GM19238 (cell line): ENCODE data around the gene ANG.
"Not testable (repeated sequence)": the region's sequence is repeated elsewhere in the genome, so short reads cannot be mapped to it uniquely, and the experiment has no call there.

Experiments used
- DNase-seq: peaks from one replicate; pipeline ENCODE4 v3.0.0; 2011; ENCODE audit warnings: low spot score; ENCODE audit not compliant: insufficient read length

The ANG gene

DNA sequence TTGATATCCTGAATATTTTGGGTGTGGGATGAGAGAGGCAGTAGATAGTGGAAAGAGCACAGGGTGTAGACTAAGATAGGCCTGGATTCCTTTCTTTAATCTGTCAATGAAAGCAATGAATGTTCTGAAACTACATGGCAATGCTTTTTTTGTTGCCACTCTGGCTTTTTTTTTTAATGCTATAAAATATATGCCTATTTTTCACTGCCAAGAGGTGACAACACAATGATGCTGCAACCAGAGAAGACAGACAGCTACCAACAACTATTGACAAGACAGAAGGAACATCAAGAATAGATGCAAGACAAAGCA, 9.4 kb downstream of the ANG start:
- DNase-seq: no peak

DNA sequence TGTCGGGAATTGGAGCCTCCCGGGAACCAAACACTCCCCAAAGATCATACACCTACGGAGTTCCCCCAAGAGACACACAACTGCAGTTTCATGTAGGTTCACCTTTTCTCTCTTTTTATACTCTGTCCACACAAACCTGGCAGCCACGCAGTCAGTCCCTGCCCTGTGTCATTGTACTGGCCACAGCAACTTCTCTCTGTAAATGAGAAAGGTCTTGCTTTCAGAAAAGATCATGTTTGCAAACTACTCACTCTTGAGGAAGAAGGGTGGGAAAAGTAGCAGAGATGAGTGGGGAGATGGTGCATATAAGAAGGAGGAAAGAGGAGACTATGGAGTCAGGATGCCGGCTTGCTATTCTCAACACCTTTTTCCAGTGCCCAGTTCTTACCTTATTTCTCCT, 10.4 kb downstream of the ANG start:
- DNase-seq: no peak

DNA sequence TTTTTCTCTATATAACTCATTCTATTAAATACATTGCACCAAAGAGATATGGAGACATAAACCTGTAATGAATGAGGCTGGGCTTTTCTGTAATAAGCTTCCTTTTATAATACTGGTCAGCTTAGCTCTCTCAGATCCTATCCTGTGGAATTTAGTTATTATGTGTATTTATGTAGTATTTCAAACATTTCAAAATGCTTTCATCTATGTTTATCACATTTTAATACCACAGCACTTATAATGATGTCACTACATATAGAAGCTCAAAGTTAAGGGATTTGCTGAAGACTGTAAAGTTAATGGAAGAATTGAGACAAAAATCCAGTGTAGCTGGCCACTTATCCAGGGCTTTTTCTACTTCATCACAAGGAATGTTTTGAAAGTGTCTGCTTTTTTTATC, 11.4 kb downstream of the ANG start:
- DNase-seq: no peak

DNA sequence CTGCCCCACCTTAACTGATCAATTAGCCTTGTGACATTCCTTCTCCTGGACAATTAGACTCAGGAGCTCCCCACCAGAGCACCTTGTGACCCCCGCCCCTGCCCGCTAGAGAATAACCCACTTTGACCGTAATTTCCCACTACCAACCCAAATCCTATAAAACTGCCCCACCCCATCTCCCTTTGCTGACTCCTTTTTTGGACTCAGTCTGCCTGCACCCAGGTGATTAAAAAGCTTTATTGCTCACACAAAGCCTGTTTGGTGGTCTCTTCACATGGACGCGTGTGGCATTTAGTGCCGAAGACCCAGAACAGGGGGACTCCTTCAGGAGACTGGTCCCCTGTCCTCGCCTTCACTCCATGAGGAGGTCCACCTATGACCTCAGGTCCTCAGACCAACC, 12.4 kb downstream of the ANG start:
- DNase-seq: not testable (repeated sequence)

DNA sequence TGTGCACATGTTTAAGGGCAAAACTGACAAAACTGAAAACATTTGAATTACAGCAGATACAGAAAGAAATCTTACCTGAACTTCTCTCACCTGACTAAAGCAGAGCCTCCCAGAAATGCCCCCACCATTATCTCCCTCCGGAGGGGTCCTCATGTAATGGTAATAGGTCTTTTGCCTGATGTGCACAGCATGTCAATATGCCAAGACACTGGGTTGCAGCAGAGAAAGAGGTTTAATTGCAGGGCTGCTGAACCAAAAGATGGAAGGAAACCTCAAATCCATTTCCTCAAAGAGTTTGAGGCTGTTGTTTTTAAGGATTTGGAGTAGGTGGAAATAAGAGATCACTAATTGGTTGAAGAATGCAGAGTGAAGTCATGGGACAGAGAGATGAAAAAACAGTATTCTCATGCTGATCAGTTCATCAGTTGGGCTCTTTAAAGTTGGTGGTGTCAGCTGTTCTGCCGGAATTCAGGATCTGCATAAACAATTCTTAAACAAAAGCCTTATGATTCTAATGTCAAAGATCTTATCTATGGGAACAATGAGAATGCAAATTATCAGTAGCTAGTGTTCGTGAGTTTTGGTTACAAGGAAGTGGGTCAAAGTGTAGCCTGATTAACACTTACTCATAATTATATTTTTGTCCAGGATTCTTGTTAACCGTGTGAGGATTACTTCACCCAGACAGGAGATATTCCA, 18.2 kb downstream of the ANG start:
- DNase-seq: no peak

DNA sequence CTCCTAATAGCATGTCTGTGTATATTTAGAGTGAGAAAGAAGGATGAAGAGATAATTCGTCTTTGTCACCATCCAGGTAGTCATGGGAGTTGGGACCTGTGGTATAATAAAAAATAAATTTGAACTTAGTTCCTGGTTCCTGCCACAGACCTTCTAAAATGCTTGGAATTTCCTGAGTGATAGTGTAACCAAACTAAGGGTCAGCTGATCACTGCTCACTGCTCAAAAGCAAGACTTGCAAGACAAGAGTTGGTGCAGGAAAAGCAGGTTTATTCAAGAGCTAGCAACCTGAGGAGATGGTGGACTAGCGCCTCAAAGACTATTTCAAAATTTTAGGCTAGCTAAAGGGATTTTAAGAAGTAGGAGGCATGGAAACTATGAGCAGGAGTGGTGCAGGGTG, 19.1 kb downstream of the ANG start:
- DNase-seq: no peak

DNA sequence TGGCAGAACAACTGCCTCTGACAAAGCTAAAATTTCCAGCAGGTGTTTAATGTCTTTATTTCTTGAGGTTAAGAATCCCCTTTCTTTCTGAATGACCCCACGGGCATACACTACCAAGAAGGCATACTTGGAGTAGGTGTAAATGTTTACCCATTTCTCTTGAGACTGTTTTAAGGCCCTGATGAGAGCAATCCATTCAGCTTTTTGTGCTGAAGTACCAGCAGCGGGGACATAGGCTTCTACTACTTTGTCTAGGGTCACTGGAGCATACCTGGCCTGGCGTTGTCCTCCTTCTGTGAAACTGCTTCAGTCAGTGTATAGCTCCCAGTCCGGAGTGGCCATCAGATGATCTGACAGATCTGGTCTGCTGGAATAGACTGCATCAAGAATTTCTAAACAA, 22.7 kb downstream of the ANG start:
- DNase-seq: no peak

DNA sequence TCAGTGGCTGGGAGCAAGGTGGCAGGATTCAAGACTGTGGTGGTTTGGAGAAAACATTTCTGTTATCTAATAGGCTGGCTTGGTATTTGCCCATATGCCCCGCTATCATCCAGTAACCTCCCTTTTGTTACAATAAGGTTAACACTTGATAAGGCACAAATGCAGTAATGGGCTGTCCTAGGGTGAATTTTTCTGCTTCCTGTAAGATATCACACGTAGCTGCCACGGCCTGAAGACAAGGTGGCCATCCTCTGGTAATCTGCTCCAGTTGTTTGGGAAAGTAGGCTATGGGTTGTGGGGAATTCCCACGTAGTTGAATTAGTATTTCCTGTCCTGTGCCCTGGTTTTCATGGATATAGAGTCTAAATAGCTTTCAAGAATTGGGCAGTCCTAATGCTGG, 23.1 kb downstream of the ANG start:
- no peak for DNase-seq

DNA sequence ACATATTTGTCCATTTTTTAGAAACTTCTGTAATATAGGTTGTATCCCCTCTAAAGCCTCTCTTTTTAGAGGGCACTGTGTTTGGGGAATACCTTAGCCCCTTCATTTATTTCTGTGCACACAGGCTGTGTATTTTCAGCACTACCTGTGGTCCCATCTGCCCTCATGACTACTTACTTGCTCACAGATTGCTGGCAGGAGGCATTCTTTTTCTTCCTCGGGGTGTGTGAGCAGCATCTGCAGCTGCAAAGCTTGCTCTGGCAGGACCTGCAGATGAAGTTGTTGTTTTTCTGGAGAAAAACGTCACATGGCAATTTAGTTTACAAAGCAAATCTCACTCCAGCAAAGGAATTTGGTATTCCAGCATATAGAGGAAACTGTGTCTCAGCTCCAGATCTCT, 24.3 kb downstream of the ANG start:
- no peak for DNase-seq

DNA sequence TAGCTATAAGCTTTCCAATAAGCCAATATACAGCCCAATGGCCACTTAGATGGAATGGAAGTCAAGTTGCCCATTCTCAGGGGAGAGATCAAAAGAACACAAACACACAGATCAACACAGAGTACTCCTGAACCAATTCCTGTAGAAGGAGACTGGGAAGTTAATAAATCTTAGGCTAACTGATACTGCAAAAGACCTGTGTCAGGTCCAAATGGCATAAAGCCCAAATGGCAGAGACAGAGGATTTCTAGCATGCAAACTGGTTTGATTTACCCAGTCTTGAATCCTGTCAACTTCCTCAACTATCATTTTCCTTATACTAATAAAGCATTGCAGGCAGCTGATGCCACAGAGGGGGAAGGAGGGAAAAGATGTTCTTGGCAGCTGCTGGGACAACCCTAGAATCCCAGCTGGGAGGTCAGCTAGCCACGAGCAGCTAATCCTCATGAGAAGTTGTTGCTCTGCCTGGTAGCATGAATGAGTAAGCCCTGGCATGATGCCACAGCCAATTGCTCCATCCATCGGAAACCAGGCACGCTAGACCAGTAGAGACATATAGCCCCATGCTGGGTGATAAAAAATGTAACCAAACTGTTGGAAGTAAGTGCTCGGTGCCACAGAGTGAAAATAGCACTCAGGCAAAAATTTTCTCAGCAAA, 26.2 kb downstream of the ANG start:
- DNase-seq: no peak

DNA sequence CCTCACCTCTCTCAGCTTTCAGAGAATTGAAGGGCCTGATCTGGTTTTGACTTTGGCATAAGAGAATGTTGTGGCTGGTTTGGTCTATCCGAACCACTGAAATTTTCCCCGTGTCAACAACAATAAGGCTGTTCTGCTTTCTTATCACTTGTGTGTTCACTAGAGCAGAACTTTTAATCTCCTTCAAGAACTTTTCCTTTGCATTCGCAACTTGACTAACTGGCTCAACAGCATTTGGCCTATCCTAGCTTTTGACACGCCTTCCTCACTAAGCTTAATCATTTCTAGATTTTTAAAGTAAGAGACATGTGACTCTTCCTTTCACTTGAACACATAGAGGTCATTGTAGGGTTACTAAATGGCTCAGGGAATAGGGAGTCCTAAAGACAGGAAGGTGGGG, 31.2 kb downstream of the ANG start:
- DNase-seq: no peak

DNA sequence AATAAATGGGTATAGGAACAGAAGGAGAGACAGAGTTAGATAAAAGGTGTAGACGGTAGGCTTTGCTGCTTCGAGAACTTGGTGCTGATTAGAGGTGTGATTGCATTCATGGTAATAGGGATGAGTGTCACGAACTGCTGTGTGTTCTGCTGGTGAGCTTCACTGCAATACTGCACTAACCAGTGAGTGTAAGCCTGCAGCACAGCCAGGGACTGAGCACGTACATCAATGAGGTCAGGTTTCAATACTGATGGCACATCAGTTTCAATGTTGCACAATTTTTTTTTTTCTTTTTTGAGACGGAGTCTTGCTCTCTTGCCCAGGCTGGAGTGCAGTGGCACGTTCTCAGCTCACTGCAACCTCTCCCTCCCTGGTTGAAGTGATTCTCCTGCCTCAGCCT, 32.2 kb downstream of the ANG start:
- DNase-seq: no peak

DNA sequence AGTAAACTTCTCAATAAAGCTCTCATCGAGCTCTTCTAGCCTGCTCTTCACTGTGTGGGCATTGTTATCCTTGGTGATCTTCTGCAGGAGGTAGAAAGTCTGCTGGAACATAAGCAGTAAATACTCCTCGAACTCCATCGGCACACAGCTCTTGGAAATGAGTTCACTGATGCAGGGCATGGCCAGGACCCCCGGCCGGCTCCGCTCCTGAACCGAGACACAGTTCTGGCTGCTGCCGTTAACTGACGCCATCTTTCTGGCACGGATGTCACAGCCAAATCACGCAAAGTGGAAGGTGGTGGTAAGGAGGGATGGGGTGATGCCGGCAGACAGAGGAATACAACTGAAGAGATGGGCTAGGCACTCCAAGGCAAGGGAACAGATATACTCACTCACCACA, 33.5 kb downstream of the ANG start:
- DNase-seq: no peak

DNA sequence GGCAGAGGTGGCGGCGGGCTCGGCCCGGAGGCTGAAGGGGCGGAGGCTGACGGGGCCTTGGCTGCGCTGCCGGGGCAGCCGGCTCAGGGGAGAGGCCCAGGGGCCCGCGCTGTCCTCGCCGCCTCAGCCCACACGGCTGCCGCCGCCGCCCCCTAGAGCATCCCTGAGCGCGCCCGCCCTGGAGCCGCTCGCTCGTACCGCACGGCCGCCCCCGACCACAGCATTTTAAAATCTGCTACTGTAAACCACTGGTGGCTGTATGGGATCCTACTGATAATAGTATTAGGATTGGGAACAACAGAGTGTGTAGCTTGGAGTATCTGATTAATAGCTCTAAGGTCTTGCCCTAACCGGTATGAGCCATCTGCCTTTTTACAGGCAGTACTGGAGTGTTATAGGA, 34.9 kb downstream of the ANG start:
- no peak for DNase-seq

DNA sequence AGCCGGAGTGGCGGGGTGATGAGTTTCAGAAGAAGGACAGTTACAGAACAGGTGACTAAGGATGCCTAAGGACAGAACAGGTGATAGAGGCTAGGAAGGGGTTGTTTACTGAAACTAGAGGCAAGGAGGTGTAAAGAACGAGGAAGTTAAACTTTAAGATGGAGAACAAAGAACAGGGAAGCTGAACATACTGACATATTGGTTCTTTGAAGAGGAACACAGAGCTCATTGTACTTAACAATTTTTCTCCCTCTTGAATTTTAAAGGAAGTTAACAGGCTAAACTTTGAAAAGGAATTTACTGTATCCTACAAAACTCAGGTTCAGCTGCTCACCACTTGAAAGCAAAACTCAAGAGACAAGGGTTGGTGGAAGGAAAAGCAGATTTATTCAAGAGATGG, 37.6 kb downstream of the ANG start:
- not testable (repeated sequence) for DNase-seq

DNA sequence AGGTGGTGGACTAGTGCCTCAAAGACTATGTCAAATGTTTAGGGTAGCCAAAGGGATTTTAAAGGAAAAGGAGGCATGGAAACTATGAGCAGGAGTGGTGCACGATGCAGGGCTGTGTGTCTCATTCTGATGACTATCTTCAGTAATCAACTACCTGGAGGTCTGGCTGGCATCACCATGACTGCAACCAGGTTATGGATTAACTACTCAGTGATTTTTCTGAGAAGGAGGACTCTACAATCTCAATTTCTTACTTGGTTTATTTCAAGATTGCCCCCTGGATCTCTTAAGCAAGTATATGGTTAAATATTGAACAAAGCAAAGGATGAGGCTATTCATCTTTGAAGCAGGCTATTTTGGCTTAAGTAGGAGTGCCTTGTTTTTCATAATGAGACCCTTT, 38.0 kb downstream of the ANG start:
- no peak for DNase-seq

DNA sequence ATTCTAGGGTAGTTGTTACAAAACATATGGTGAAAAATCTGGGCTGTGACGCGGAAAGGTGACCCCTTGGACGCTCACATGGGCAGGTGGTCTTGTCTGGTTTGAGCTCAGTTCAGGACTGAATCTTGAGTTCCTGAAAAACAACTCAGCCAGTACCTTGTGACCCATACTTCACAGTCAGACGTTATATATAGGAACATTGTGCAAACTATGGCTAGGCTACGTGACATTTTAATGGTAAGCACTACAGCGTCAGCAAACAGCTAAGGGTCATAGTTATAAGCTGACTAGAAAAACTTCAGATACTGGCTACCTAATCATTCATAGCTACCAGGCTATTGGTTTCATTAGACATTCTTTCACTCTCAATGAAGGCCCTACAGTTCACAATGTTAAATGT, 42.3 kb downstream of the ANG start:
- no peak for DNase-seq

DNA sequence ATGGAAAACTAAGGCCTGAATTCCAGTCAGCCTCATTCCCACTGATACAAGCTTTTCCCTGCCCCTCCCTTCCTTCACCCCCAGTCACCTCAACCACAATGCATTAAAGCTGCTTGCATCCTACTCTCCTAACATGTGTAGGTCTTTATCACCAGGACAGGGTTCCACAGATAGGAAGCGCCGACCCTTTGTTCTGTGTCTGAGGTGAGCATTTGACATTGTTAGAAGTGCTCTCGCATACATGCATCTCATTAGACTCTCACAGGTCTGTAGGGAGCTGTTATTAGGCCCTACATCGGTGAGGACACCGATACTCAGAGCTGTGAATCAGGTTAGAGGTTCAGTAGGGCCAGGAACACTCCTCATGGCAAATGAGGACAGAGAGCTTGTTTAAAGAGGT, 43.9 kb downstream of the ANG start:
- no peak for DNase-seq

DNA sequence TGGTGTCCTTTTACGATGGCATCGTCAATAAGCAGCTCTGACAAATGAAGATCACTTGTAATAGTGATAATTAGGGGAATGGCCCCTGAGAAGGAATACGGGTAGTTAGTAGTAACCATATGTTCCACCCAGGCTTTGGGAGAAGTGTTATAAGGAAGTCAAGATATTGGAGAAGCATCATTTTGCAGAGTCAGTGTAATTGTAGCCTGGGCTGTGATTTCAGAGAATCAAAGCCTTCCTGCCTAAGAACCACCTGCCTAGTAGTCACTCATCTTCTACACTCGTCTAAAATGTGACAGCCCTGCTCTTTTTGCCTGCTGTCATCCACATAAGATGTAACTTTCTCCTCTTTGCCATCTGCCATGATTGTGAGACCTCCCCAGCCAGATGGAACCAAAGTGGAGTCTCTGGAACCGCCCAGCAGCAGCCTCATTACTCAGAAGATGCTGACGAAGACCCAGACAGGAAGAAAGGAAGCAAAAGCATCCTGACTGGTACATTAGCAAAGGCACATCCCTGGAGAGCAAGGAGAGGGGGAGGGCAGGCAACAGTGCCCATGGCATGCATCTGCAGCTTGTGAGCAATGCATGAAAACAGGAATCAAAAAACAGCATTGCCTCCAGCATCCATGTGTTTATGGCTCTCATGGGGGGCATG, 44.5 kb downstream of the ANG start:
- no peak for DNase-seq

DNA sequence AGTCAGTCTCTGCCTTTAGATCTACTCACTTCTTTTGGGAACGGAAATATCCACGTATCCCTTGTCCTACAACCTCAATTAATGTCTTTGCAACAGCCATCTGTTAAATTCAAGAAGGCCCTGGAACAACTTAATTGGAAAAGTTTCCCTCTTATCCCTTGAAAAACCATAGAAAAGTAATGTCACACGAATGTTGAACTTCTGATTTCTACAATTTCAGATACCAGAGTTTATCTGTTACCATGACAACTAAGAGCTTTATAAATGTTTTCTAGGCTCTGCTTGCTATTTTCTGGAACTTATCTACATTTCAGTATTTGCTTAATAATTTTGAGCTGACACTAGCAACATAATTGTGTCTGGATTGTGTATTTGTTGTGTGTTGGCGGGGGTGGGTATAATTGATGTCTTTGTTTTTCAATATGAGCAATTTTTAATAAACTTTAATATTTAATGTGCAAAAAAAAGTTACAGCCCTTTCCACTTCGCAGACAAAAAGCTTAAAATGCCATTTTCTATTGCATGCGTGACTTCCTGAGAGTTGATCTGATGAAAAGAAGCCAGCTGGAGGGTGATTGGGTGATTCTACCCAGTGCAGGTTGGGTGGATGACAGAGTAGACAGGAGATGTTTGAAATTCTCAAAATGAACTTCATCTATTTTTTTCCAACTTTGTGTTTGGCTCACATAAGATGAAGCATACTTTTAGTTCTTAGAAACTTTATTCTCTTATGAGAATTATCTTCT, 45.3 kb downstream of the ANG start:
- no peak for DNase-seq

DNA sequence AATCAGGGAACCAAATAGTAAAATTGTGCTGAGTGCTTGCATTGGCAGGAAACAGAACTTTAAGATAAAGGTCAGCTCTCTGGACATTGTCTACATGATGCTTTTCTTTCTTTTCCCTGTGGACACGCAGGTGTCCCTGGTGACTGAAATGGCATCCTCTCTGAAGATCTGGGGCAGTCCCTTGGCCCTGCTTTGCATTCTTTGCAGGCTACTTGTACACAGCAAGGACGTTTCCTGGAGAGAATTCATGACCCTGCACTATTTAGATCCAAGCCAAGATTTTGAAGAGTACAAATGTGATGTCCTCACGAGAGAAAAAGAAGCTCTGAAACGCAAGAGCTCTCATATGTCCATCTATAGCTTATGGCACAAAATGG, 45.9 kb downstream of the ANG start:
- no peak for DNase-seq

DNA sequence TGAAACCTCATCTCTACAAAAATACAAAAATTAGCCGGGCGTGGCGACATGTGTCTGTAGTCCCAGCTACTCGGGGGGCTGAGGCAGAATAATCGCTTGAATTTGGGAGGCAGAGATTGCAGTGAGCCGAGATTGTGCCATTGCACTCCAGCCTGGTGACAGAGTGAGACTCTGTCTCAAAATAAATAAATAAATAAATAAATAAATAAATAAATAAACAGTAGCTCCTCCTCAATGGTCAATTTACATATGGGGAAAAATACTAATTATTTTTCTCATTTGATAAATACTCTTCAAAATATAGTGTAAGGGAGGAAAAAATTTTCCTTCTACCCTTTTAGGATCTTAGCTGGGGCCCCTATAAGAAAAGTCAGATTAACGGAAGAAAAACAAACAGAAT, 49.7 kb downstream of the ANG start:
- not testable (repeated sequence) for DNase-seq

DNA sequence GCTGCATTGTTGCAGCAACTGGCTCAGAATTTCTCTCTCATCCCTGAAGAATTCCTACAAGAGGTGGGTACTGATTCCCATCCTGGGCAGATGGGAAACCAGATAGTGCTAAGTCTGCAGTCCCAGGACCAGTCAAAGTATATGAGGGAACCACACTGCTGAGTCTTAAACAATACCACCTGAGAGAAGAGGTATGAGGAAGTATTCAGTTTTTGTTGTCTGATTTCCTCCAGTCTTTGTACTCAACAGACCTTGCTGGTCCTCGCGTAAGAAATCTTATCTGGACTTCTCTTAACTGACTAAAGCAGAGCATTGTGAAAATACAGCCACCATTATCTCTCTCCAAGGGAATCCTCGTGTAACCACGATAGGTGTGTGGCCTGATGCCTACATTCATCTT, 53.6 kb downstream of the ANG start:
- no peak for DNase-seq
